Smooth muscle cell (in vitro differentiated cells): ENCODE data around the gene FBXL17. TPM values are rescaled to one million over a fixed set of nuclear protein-coding genes. Genes with fewer than 3 reads are reported as not detected.

Experiments used
- DNase-seq: peaks from one replicate; lab custom pipeline; 2025; ENCODE audit not compliant: unreplicated experiment; lab: John Stamatoyannopoulos, UW
- H2AFZ ChIP-seq: fragments of 200-600 bp; sonication (generic); 2 replicates; pipeline ENCODE4 v1.6.0; 2016; ENCODE audit warnings: antibody characterized with exemption, low read depth, mild to moderate bottlenecking
- H3F3A ChIP-seq: fragments of 200-600 bp; sonication (generic); 2 replicates; pipeline ENCODE4 v1.6.0; 2017; ENCODE audit warnings: antibody characterized with exemption, low read depth
- H3K27ac ChIP-seq: fragments of 200-600 bp; sonication (generic); 2 replicates; pipeline ENCODE4 v1.5.1; 2016; ENCODE audit warnings: low read depth, mild to moderate bottlenecking
- H3K27me3 ChIP-seq: fragments of 200-600 bp; sonication (generic); 2 replicates; pipeline ENCODE4 v1.6.1; 2016; ENCODE audit warnings: low read depth, mild to moderate bottlenecking
- H3K36me3 ChIP-seq: fragments of 200-600 bp; sonication (generic); 2 replicates; pipeline ENCODE4 v1.5.1; 2016; ENCODE audit warnings: low read depth
- H3K4me1 ChIP-seq: fragments of 200-600 bp; sonication (generic); 2 replicates; pipeline ENCODE4 v1.5.1; 2016; ENCODE audit warnings: low read depth
- H3K4me2 ChIP-seq: fragments of 200-600 bp; sonication (generic); 2 replicates; pipeline ENCODE4 v1.6.0; 2016; ENCODE audit warnings: mild to moderate bottlenecking
- H3K4me3 ChIP-seq: fragments of 200-600 bp; sonication (generic); 2 replicates; pipeline ENCODE4 v1.5.1; 2016; ENCODE audit warnings: mild to moderate bottlenecking
- H3K79me2 ChIP-seq: fragments of 200-600 bp; sonication (generic); 2 replicates; pipeline ENCODE4 v1.6.0; 2016; ENCODE audit warnings: low read depth, mild to moderate bottlenecking
- H3K9ac ChIP-seq: fragments of 200-600 bp; sonication (generic); 2 replicates; pipeline ENCODE4 v1.6.0; 2016; ENCODE audit warnings: low read depth
- H3K9me3 ChIP-seq: fragments of 200-600 bp; sonication (generic); replicated peaks from 2 replicates; pipeline ENCODE4 v1.5.1; 2016; ENCODE audit warnings: low read depth
- H4K20me1 ChIP-seq: fragments of 200-600 bp; sonication (generic); 2 replicates; pipeline ENCODE4 v1.6.0; 2016; ENCODE audit warnings: low read depth
- WGBS: methylation state at CpG from one replicate; pipeline ENCODE4 v1.1.7; 2016; ENCODE audit warnings: low lambda C conversion rate; 5-methylcytosine and 5-hydroxymethylcytosine counted together
- polyA plus RNA-seq: library from polyadenylated mRNA; unstranded; fragments of >200 nt; fragmentation: Nextera tagmentation; extraction: Ambion mirVana; gene quantifications from 2 replicates; pipeline ENCODE4 v1.2.1, GENCODE V29; 2016
- total RNA-seq: library from RNA; depleted of rRNA; stranded (reverse); fragments of >200 nt; gene quantifications from 2 replicates; pipeline ENCODE4 v1.2.3, GENCODE V29; 2014
- TF ChIP-seq, protein P1 (sequence below): fragments of 200-600 bp; sonication (generic); IDR thresholded peaks from 2 replicates; pipeline ENCODE4 v1.5.1; 2017; ENCODE audit warnings: borderline replicate concordance, mild to moderate bottlenecking, antibody characterized with exemption; ENCODE audit not compliant: insufficient read depth, poor library complexity, severe bottlenecking

Gene FBXL17
- total and polyA plus RNA-seq, 2 experiments from 2014 or later, result 5.4 to 16.0 TPM

DNA sequence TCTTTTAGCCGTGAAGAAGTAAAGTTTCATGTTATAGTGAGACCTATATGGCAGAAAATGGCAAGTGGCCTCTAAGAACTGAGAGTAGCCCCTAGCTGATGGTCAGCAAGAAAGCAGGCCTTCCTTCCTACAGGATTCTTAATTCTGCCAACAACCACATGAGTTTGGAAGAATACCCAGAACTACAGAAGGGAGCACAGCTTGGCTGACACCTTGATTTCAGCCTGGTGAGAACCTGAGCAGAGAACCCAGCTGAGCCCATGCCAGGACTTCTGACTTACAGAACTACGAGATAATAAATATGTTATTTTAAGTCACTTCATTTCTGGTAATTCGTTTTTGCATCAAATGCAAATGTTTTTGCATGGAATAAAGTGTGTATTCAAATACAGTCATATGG lies 5.9 kb upstream of the FBXL17 start:
- 85% methylated on average over 3 of the region's 3 CpGs for WGBS

GRCh38 chr5:108386345-108387061 lies 4.6 kb upstream of the FBXL17 start:
- DNase-seq, result no peak
- Histone ChIP-seq H3K9me3 (no peaks in the 10 kb centered on the region), H3K9ac (no peak overlapping the region), H3K4me2 (no peak overlapping the region), H3K4me1 (no peaks in the 10 kb centered on the region), H3K36me3 (no peaks in the 10 kb centered on the region), H2AFZ (no peak overlapping the region), H3K27me3 (no peaks in the 10 kb centered on the region), H3K27ac (peak overlapping the region; percentile 55), H3K4me3 (no peak overlapping the region), H3K79me2 (no peaks in the 10 kb centered on the region), H3F3A (no peaks in the 10 kb centered on the region), H4K20me1 (no peaks in the 10 kb centered on the region)
- TF ChIP-seq, protein P1, sequence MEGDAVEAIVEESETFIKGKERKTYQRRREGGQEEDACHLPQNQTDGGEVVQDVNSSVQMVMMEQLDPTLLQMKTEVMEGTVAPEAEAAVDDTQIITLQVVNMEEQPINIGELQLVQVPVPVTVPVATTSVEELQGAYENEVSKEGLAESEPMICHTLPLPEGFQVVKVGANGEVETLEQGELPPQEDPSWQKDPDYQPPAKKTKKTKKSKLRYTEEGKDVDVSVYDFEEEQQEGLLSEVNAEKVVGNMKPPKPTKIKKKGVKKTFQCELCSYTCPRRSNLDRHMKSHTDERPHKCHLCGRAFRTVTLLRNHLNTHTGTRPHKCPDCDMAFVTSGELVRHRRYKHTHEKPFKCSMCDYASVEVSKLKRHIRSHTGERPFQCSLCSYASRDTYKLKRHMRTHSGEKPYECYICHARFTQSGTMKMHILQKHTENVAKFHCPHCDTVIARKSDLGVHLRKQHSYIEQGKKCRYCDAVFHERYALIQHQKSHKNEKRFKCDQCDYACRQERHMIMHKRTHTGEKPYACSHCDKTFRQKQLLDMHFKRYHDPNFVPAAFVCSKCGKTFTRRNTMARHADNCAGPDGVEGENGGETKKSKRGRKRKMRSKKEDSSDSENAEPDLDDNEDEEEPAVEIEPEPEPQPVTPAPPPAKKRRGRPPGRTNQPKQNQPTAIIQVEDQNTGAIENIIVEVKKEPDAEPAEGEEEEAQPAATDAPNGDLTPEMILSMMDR, result no peak
- 86% methylated on average over 3 of the region's 3 CpGs for WGBS

More for the DNA sequence above, 5.9 kb upstream of the FBXL17 start:
- H3K79me2 ChIP-seq, result no peaks in the 10 kb centered on the region
- no peaks in the 10 kb centered on the region for H3K36me3 ChIP-seq
- no peaks in the 10 kb centered on the region for H4K20me1 ChIP-seq
- H2AFZ ChIP-seq, result no peak overlapping the region
- no peak overlapping the region for H3K4me3 ChIP-seq
- H3F3A ChIP-seq, result no peaks in the 10 kb centered on the region
- H3K27me3 ChIP-seq, result no peaks in the 10 kb centered on the region
- no peaks in the 10 kb centered on the region for H3K9me3 ChIP-seq
- H3K27ac ChIP-seq, result no peak overlapping the region
- H3K9ac ChIP-seq, result no peak overlapping the region
- H3K4me2 ChIP-seq, result no peak overlapping the region
- TF ChIP-seq, protein P1, result no peak
- no peaks in the 10 kb centered on the region for H3K4me1 ChIP-seq
- no peak for DNase-seq

- Histone ChIP-seq H4K20me1 (no peaks in the 10 kb centered on the region), H3K79me2 (peaks cover 8% of the 10 kb centered on the region), H3K4me3 (no peak overlapping the region), H3K36me3 (no peaks in the 10 kb centered on the region), H3K27me3 (no peaks in the 10 kb centered on the region), H3F3A (no peaks in the 10 kb centered on the region), H3K27ac (no peak overlapping the region), H2AFZ (no peak overlapping the region), H3K9ac (no peak overlapping the region), H3K9me3 (no peaks in the 10 kb centered on the region), H3K4me2 (no peak overlapping the region), H3K4me1 (peaks cover 6% of the 10 kb centered on the region)
- WGBS, result 95% methylated on average over 1 of the region's 1 CpG
- TF ChIP-seq, protein P1, result no peak
- no peak for DNase-seq
Measured at GRCh38 chr5:108384741-108385140, 2.8 kb upstream of the FBXL17 start.
